Thoracic aorta (tissue), 2 donors: Measurements from ENCODE around the gene TIGD3. TPM values are rescaled to one million over a fixed set of nuclear protein-coding genes. Genes with fewer than 3 reads are reported as not detected.

Experiments
- ATAC-seq: fragments of 150-250 bp; one replicate; pipeline ENCODE4 v1.8.0; 2017; ENCODE audit warnings: low read depth; ENCODE audit not compliant: insufficient number of reproducible peaks, low FRiP score
- DNase-seq: peaks from one replicate; pipeline ENCODE4 v3.0.0-alpha.2; 2020; ENCODE audit warnings: low spot score
- H3K27ac ChIP-seq, 2 donors: fragments of 200-600 bp; sonication (generic); 1 replicate in 1 of 2; 2 replicates in 1 of 2; pipeline ENCODE4 v1.5.1; 2016; ENCODE audit warnings: mild to moderate bottlenecking in 2 of 2, moderate library complexity in 2 of 2
- H3K27me3 ChIP-seq: fragments of 200-600 bp; sonication (generic); replicated peaks from 2 replicates; pipeline ENCODE4 v1.6.0; 2016; ENCODE audit warnings: mild to moderate bottlenecking; ENCODE audit not compliant: insufficient read depth
- H3K36me3 ChIP-seq: fragments of 200-600 bp; sonication (generic); one replicate; pipeline ENCODE4 v1.5.1; 2016
- H3K4me1 ChIP-seq, 2 donors: fragments of 200-600 bp; sonication (generic); 1 replicate in 1 of 2; 2 replicates in 1 of 2; pipeline versions ENCODE4 v1.5.1 to v1.6.0; 2016; ENCODE audit warnings: low read depth in 2 of 2, mild to moderate bottlenecking in 1 of 2; ENCODE audit not compliant: control insufficient read depth in 1 of 2
- H3K4me3 ChIP-seq: fragments of 200-600 bp; sonication (generic); 2 replicates; pipeline ENCODE4 v1.5.1; 2016; ENCODE audit warnings: mild to moderate bottlenecking
- H3K9me3 ChIP-seq: fragments of 200-600 bp; sonication (generic); 2 replicates; pipeline ENCODE4 v1.5.1; 2016
- CTCF ChIP-seq: fragments of 200-600 bp; sonication (generic); IDR thresholded peaks from one replicate; pipeline ENCODE4 v1.5.1; 2019; ENCODE audit warnings: antibody characterized with exemption
- total RNA-seq, 2 donors: library from RNA; depleted of rRNA; stranded (reverse); fragments of >200 nt; gene quantifications; one replicate each; pipeline versions ENCODE4 v1.1.0 to v1.2.3, GENCODE V29; 2016

Gene TIGD3
- total RNA-seq, 2 donors from 2014 or later = not detected

GRCh38 chr11:65380460-65381119 is 26.0 kb downstream of the TIGD3 start:
- TF ChIP-seq CTCF = no peak
- Histone ChIP-seq H3K9me3 (no peaks in the 10 kb centered on the region), H3K4me1 (peaks cover 9 to 44% of the 10 kb centered on the region in 2 donors), H3K27me3 (no peaks in the 10 kb centered on the region), H3K4me3 (no peak overlapping the region), H3K27ac (no peak overlapping the region), H3K36me3 (no peaks in the 10 kb centered on the region)
- DNase-seq (no peak), ATAC-seq (no peak)

- ATAC-seq (no peak), DNase-seq (no peak)
- Histone ChIP-seq H3K4me3 (peak overlapping the region; percentile 73), H3K4me1 (peaks cover 9 to 44% of the 10 kb centered on the region in 2 donors), H3K9me3 (no peaks in the 10 kb centered on the region), H3K36me3 (no peaks in the 10 kb centered on the region), H3K27me3 (no peaks in the 10 kb centered on the region), H3K27ac (peak overlapping the region; percentile 94 to 97)
- no peak for TF ChIP-seq CTCF
These were observed 27.1 kb downstream of the TIGD3 start for GRCh38 chr11:65381716-65382032.

- peak within 1 kb of the TSS; percentile 94 to 97 for H3K27ac ChIP-seq
- TF ChIP-seq CTCF = peak; percentile 90
- H3K36me3 ChIP-seq = no peaks in the 10 kb centered on the region
- no peaks in the 10 kb centered on the region for H3K9me3 ChIP-seq
- peak within 1 kb of the TSS; percentile 73 for H3K4me3 ChIP-seq
- peak; percentile 85 for ATAC-seq
- peak; percentile 86 for DNase-seq
- H3K27me3 ChIP-seq = no peaks in the 10 kb centered on the region
- peaks cover 12 to 48% of the 10 kb centered on the region in 2 donors for H3K4me1 ChIP-seq
These were observed 27.7 kb downstream of the TIGD3 start, which contains the start of gene SLC25A45 for GRCh38 chr11:65382033-65382803. TSS of gene SLC25A45 (minus strand) at chr11:65382646. CDS start at chr11:65381951, 695 bp downstream.

- Histone ChIP-seq H3K27ac (peak overlapping the region; percentile 94 to 97), H3K4me1 (peaks cover 17 to 55% of the 10 kb centered on the region in 2 donors), H3K36me3 (no peaks in the 10 kb centered on the region), H3K27me3 (no peaks in the 10 kb centered on the region), H3K4me3 (peak overlapping the region; percentile 73), H3K9me3 (no peaks in the 10 kb centered on the region)
- ATAC-seq (no peak), DNase-seq (no peak)
- TF ChIP-seq CTCF = no peak
These were observed 28.3 kb downstream of the TIGD3 start for GRCh38 chr11:65382804-65383368.

- H3K27me3 ChIP-seq = no peaks in the 10 kb centered on the region
- peaks cover 24 to 64% of the 10 kb centered on the region in 2 donors for H3K4me1 ChIP-seq
- ATAC-seq = no peak
- no peak overlapping the region for H3K4me3 ChIP-seq
- H3K27ac ChIP-seq = peak overlapping the region; percentile 94 to 97
- H3K9me3 ChIP-seq = no peaks in the 10 kb centered on the region
- no peak for DNase-seq
- H3K36me3 ChIP-seq = no peaks in the 10 kb centered on the region
- no peak for TF ChIP-seq CTCF
These were observed 29.2 kb downstream of the TIGD3 start for GRCh38 chr11:65383778-65384177.
